Middle frontal gyrus (tissue), 1 donor: ENCODE measurements around the gene CAPS.

Source experiments
- DNase-seq: peaks from one replicate; pipeline ENCODE4 v3.0.0-alpha.2; 2015; ENCODE audit warnings: low spot score; ENCODE audit errors: extremely low spot score

CAPS gene

DNA sequence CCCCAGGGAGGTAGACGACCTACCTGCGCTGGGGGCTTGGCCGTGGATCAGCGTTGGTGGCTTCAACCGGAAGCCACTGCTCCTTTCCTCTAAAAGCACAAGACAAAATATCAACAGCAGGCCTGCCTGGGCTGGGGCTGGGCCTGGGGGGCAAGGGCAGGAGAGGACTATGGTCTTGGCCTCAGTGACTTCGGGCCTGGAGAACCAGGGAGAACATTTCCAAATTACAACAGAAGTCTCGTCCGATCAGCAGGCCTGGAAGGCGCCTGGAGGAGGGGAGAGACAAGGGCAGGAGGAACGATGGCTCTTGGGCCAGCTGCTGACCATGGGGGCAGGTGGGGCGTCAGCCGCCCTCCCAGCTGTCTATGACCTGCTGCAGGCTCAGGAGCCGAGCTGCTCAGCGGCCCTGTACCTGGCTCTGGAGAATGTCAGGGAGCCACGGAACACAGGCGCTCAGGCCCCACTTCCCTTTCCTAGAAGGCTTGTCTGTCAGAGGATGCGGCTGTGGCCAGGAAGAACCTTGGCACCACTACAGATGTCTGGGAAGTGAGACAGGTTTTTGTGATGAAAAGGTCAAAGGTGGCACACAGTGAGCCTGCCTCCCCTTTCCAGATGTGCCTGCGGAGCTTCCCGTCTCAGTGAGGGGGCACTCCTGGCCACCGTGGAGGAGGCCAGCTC, 19.5 kb downstream of the CAPS start:
- no peak for DNase-seq

DNA sequence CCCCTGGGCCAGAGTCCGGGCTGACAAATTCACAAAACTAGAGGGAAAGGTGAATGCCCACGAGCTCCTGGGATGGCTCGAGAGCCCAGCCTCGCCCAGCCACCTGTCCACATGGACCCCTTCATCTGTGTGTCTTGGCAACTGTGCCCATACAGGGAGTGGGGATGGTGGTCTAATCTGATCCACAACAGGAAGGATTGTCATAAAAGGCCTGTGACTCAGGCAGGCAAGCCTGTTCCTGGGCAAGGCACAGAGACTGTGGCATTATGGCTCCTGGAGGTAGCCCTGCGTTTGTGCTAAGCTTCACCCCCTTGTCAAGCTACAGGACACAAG, 20.0 kb downstream of the CAPS start:
- no peak for DNase-seq

DNA sequence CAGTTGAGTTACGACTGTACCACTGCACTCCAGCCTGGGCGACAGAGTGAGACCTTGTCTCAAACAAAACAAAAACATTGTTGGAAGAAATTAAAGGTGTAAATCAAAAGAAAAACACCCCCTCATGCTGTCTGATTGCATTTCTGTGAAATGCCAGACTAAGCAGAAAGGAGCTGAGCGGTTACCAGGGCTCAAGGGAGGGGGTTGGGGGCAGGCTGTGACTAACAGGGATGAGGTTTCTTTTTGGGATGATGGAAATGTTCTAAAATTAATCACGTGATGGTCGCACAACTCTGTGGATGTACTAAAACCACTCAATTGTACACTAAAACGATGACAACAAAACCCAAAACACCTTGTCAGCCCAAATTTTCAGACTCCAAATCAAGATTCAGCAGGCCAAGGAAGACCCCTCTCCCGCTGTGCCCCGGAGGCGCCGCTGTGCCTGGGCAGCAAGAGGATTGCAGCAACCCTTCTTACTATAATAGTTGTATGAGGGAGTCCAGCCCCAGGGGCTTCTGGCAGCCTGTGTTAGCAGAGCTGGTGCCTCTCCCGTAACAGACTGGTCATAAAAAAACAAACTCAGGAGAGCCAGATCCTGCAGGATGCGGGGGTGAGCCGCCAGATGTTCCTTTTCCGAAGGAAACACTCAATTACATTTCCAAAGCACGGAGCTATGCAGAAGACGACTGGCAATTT, 20.9 kb downstream of the CAPS start:
- no peak for DNase-seq

DNA sequence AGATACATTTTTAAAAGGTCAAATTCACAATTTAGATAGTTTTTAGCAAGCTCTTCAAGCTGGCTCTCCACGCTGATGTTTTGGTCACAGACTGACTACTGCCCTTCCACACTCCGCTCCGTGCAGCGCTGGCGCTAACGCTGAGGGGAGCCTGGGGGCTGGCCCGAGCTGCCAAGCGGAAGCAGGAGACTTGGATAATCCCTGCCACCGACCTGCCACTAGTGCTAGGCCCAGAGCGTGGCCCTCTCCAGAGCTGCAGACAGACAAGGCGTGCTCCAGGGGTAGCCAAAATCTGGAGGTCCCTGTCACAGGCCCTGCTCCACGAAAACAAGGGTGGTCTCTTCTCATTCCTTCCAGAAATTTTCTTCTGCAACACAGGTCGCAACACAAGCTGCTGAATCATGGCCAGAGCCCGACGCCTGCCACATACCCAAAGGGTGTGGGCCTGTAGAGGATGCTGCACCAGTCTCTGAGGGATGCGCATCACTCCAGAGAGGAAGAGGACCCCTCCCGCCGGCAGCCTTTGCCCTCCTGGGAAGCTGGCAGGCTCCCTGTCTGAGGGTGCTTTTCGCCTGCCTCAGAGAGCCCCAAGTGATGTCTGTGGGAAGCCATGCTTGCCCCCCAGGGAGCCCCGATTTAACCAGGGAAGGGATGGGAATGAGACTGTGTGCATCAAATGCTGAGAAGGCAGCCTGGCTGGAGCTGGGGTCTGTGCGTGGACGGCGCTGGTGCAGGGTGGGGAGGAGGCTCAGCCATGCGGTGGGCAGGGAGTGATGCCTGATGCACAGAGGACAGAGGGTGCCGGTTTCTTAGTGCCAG, 21.6 kb downstream of the CAPS start:
- DNase-seq, result no peak

DNA sequence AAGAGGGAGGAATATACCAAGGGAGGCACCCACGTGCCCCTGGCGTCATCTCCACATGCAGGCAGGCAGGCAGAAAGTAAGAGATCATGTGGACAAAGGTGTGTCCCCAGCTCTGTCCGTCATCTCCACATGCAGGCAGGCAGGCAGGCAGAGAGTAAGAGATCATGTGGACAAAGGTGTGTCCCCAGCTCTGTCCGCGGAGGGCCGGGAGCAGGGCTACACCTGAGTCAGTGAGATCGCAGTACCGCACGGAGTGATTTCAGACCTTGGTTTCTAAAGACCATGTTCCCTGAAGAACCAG, 22.2 kb downstream of the CAPS start:
- DNase-seq, result no peak

DNA sequence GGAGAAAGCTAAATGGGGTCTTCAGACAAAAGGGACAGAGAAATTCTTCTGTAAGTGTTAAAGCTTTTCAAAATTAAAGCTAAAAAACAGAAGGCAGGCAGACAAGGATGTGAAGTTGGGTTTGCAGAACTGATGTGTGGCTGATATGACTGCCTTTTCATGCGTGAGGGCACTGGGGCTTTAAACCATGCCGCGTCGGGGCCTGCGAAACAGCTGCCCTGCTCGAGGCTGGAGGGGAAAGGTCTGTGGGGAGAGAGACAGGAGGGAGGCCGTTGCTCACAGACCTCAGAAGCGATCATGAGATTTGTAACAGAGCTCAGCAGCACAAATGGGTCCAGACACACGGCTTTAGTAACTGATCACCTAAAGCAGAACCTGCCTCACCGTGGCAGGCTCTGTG, 23.5 kb downstream of the CAPS start:
- DNase-seq, result no peak

DNA sequence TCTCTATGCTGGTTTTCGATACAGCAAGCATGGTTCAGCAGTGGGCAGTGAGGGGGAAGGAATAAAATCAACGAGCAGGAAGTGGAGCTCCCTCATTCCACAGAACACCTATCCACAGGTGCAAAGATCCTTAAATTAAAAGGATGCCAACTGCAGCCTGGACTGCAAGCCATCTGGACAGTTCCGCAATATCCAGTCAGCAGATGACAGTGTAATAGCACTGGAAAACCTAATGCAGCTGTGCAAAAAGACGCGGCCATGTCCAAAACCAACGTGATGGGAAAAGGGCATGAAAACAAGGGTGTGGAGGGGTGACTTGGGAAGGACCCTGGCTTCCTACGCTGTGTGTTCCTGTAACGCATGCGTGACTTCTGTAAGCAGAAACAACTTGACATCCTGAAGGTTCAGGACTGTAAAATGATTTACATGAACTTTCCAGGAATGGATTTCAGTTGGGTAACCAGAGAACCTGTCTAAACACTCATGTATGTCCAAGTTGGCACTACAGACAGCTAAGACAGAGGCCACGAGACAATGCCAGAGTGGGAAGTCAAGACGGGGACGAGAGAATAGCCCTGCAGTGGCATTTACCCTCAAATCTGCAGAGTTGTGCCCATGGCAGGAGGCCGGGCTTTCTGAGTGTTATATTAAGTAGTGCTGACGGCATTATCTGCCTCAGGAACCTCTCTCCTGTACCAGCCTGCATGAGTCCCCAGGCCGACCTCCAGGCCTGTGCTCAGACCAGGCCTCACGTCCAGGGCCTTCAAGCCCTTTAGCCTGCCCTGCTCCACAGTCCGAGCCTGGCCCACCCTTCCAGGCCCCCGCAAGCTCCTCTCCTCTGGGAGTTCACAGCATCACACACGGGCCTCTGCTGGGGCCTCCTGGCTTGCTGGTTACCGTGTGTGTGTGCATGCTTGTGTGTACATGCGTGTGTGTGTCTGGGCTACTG, 26.5 kb downstream of the CAPS start:
- DNase-seq, result no peak

DNA sequence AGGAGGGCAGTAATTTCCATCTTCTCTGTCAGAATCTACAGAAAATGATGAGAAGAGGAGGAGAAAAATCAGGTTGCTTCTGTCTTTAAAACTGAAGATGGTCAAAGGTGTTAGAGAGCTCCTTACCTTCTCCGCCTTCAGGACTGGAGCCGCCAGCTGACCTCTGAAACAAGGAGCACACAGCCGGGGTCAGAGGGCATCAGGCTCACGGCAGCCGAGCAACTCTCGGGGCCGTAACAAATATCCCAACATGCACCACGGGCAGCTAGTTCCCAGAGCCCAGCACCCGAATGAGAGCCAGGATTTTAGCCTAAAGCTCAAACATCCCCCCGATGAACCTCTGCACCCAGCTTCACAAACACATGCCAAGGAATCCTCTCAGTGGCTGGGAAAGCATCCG, 27.6 kb downstream of the CAPS start:
- DNase-seq, result no peak

DNA sequence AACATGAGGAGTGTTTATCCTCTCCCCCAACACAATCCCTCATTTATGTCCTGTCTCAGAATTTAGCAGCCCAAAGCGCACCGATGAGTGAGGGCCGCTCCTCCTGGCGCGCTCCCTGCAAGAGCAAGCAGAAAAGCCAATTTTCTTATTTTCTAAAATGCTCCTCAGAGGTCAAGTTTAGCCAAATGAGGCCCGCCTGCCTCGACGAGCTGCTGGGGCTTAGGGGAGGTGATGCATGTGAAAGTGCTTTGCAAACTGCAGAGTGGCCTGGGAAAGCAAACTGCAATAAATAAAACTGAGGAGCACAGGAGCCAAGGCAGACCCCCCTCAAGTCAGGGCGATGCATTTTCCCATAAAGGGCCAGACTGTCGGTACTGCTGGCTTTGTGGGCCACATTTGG, 29.0 kb downstream of the CAPS start:
- no peak for DNase-seq

DNA sequence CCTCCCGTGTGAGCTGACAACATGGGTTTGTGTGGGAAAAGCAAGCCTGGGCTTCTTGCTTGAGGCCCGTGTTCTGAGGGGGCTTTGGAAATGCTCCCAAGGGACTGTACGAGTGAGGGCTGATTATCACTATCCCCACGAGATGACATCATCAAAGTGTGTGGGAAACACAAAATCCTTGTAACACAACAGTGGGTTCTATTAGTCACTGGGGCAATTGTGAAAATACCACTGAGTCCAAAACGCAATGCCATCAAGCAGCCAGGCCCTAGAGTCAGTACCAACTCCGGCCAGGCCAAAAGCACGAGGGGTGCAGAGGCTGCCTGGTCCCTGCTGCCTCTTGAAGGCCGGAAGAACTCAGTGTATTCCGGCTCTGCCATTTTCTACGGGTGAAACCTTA, 29.6 kb downstream of the CAPS start:
- no peak for DNase-seq

DNA sequence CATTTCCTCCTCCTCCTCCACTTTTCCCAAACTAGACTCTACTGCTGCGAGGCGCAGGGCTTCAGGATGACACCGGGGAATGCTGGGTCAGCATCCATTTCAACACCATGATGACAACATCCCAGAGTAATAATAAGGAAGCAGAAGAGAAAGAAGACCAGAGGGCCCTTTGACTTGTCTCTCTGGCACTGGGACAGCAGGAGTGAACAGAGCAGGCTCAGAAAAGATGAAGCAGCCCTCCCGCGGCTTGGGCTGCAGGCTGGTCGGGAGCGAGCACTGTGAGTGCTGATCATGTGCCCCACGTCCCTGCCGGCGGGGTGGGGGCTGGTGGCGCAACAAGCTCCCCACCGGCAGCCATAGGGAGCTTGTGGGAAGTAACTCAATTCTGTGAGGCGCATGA, 33.4 kb downstream of the CAPS start:
- DNase-seq, result peak; percentile 50

DNA sequence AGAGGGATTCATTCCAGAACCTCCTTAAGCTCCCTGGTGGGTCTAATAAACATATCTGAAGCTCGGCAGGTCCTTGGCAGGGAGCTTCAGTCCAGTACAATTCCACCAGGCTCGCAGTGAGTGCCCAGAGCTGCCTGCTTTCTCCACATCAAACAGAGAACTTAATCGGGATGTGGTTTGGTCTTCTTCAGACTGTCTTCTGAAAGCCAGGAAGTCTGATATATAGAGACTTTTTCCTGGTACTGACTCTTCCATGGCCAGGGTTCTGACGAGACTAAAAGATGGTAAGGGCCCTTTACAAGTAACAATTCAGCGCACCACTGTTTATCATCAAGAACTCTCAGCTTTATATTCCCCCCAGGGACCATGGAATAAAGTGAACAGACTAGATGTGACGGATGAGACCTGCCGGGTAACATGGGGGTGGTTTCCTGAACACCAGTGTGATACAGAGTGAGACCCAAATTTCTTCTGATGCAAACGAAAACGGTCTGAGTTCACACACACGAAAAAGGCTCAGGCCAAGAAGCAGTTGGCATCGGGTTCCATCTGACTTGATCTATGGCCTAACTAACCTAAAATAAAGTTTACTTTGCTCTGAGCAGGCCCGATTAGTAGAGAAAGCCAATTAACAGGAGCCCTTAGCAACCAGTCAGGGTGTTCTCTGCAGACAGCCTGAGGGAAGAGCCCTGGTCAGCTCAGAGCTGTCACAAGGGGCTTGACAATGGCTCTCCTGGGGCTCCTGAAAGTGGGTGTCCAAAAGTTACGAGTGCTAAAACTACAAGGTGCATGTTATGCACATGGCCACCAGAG, 34.9 kb downstream of the CAPS start:
- DNase-seq, result no peak

DNA sequence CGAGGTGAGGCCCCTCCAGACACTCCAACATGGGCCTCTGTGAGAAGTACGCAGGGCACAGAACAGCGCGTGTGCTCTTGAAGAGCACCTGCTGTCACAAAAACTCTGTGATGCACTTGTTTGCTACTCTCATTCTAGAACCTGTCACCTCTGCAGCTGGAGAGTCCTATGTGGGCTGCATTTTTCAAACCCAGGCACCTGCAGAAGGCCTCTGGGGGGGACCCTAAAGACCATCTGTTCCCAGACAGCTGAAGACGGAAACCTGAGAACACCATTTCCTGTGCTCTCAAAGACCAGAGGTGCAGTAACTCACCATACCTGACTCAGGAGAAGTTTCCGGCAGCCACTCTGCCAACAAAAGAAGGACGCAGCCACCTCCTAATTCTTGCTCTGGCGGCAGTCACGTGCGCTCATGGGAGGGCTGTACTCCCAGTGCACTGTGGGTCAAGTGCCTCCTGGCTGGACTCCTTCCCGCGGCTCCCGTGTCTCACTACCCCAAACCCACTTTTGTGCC, 35.8 kb downstream of the CAPS start:
- no peak for DNase-seq

DNA sequence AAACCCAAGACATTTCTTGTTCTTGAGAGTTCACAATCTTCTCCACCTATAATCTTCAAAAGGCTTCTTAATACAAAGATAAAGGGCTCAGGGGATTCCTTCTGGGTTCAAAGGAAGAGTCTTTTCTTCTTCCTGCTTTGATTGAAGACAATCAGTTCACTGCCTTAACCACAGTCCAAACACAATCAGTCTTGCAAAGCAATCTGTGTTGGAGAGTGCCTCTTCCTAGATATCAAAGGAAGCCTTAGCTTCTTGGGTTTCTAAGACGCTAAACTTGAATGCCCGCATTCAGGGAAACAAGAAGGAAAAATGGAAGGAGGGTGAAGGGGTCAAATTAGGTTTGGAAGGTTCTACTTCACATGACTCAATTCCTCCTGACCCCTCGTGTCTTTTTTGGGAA, 36.7 kb downstream of the CAPS start:
- DNase-seq, result no peak

DNA sequence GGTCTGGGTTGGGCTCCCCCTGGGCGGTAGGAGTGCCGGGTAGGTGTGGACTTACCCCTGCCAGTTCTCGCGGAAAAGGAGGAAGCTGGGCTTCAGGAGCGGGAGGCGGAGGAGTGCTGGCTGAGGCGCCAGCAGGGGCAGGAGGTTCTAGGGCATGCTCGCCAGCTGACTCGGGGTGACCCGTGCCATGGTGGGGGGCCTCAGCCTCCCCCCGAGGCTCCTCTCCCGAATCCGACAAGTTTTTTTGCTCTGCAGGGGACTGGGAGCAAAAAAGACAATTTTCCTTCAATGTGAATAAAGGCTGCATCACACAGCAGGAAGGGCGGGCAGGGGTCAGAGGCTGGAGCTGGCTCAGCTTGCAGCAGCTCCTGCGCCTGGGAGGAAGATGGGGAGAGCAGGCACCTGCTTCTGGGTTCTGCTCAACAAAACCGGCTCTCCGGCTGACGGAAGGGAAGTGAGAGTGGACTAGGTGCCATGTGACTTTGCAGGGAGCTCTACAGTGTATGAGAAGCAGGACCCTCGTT, 37.3 kb downstream of the CAPS start:
- no peak for DNase-seq

DNA sequence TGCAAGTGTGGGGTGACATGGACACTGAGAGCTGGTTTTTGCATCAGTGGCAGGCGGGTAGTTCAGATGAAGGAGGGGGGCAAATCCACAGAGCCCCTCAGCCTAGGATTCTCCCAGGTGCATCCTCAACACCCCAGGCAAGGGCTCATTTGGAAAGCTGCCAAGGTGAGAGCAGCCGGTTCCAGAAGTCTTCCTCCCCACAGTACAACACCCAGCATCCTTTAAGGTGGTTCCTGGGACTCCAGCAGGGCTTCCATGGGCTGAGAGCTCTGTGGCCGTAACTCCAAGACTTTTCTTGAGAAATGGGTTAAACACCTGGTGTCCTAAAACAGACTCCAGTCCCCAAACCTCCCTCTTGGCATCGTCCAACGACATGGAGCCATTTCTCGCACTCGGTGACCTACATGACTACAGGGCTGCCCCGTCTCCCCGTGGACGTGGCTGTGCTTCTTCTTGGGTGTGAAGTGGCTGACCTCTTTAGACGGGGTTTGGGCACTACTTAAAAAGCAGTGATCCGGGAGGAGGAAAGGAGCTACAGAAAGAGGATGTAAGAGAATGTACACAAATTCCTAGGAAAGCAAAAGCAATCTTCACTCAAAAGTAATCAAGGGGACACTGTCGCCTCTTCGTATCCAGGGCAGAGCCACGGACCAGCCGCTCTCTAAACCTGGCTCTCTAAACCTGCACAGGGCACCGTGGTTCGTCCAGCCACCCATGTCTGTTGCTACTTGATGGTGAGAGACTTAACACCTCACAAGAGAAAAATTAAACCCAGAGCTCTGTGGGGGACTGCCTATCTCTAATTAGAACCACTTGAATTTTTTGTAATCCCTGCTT, 38.4 kb downstream of the CAPS start:
- no peak for DNase-seq

DNA sequence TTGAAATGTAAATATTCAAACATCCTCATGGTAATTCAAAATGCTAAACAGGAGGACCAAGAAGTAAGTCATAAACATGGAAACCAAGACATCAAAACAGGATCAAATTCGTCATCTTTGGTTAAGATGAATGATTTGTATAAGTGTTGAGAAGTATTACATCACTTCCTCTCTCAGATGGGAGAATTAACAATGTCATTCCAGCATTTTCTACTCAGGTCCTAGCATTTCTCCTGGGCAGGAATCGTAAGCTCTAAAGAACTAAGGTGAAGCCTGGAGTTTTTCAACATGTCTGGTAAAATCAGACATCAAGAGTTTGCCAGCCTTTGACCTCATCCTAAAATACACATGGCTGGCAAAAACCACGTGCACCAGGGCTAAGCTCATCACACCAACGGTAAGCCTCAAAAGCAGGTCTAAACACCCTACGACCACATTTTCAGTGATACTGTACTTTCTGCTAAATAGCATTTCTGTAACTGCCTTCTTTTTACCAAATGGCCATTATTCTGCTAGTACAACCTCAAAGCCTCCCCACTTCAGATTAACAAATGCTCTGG, 39.1 kb downstream of the CAPS start:
- DNase-seq, result no peak

DNA sequence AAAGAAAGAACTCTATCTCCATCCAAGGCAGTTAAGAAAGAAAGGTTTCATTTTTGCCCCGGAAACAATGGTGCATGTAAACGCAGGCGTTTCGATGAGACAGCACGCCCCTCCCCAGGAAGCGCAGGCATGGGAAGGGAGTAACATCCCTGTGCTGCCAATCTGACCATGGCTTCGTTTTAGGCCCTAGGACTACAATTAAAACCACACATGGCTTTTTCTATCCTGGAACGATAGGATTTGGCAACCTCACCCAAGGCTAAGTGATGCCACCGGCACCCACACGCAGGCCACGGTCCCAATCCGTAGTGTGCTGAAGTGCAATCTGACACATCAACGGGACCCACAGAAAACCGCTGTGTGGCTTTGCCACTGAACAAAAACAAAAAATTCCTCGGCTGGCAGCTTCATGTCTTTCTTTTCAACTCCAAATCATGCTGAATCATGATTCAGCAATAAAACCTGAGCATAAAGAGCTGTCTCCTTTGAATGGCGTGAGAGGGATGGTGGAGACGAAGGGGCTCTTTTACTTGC, 39.7 kb downstream of the CAPS start:
- no peak for DNase-seq

DNA sequence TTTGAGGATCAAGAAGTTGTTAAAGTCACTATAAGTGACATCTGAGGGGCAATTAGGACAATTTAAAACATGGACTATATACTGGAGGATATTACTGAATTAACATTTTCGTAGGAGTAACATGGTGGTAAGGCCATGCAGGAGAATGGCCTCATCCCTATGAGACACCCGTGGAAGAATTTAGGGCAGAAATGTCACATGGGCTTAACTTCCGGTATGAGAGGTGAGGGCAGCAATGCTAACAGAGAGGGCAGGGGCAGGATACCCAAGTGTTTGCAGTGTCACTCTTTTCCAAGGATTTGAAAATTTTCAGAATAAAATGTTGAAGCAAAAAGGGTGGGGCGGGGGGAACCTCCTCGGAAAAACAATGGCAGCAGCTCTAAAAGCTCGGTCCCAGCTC, 40.2 kb downstream of the CAPS start:
- no peak for DNase-seq
